ENCODE measurements around the gene SCAMP1.

DNA sequence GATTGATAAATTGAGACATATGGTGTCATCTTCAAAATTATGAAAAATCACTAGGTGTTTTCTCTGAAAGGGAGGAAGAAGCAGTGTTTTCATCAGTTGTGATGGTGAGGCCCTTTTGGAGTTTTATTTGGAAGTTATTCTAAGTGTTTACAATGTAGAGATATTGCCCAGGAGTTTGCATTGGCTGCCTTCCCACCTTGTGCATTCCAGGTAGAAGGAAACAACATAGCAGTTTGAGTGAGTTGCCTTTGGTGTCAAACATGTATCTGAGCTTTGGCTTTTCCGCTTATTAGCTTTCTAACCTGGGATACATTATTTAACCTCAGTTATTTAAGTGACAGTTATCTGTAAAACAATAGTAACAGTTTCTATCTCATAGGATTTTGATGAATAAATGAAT, 122.5 kb downstream of the SCAMP1 start:
- TF ChIP-seq POLR2A (IDR thresholded peaks at IDR 0.05; ENCODE audit: low read length) = no peak
- TF ChIP-seq GATA1 (IDR thresholded peaks at IDR 0.05; ENCODE audit: low read depth, low read length) = no peak
